PC-9 (cell line): ENCODE data around the gene ABCA8.

Experiments
- EZH2 ChIP-seq: fragments of 200-600 bp; sonication (generic); IDR thresholded peaks from 2 replicates; pipeline ENCODE4 v1.8.0; 2017; ENCODE audit warnings: antibody characterized with exemption, low read depth
- TF ChIP-seq, protein P1 (sequence below): fragments of 200-600 bp; sonication (generic); conservative IDR thresholded peaks from 2 replicates; pipeline ENCODE4 v1.6.1; 2017; ENCODE audit warnings: mixed run types, antibody characterized with exemption, mild to moderate bottlenecking, moderate library complexity

GRCh38 chr17:68870161-68870826, 84.9 kb downstream of the ABCA8 start:
- TF ChIP-seq, protein P1, sequence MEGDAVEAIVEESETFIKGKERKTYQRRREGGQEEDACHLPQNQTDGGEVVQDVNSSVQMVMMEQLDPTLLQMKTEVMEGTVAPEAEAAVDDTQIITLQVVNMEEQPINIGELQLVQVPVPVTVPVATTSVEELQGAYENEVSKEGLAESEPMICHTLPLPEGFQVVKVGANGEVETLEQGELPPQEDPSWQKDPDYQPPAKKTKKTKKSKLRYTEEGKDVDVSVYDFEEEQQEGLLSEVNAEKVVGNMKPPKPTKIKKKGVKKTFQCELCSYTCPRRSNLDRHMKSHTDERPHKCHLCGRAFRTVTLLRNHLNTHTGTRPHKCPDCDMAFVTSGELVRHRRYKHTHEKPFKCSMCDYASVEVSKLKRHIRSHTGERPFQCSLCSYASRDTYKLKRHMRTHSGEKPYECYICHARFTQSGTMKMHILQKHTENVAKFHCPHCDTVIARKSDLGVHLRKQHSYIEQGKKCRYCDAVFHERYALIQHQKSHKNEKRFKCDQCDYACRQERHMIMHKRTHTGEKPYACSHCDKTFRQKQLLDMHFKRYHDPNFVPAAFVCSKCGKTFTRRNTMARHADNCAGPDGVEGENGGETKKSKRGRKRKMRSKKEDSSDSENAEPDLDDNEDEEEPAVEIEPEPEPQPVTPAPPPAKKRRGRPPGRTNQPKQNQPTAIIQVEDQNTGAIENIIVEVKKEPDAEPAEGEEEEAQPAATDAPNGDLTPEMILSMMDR: no peak
- TF ChIP-seq EZH2: no peak
